ENCODE data around the gene DAAM2.

DNA sequence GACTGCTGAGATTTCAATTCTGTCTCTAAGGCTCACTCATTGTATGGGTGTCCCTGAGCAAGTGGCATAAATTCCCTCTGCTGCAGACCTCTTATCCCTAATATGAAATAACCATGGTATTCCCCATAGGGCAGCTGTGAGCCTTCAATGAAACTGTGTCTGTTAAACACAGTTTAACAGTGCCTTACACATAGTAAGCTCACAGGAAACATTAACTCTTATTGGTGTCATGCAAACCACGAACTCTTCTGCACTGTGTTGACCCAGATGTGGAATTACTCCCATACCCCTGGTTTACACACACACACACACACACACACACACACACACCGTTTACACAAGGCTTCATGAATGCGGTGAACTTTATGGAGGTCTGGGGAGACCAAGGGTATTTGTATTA lies 23.2 kb downstream of the DAAM2 start:
- TF ChIP-seq, protein P1, sequence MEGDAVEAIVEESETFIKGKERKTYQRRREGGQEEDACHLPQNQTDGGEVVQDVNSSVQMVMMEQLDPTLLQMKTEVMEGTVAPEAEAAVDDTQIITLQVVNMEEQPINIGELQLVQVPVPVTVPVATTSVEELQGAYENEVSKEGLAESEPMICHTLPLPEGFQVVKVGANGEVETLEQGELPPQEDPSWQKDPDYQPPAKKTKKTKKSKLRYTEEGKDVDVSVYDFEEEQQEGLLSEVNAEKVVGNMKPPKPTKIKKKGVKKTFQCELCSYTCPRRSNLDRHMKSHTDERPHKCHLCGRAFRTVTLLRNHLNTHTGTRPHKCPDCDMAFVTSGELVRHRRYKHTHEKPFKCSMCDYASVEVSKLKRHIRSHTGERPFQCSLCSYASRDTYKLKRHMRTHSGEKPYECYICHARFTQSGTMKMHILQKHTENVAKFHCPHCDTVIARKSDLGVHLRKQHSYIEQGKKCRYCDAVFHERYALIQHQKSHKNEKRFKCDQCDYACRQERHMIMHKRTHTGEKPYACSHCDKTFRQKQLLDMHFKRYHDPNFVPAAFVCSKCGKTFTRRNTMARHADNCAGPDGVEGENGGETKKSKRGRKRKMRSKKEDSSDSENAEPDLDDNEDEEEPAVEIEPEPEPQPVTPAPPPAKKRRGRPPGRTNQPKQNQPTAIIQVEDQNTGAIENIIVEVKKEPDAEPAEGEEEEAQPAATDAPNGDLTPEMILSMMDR (IDR thresholded peaks at IDR 0.05) = no peak
- no peak for TF ChIP-seq POLR2A (IDR thresholded peaks at IDR 0.05)

All from esophagus squamous epithelium (tissue), 4 donors.